Fibroblast of skin of left biceps (primary cell): ENCODE data around the gene CNPY3.
A peak's percentile ranks its signal among the peaks of the same experiment; 100 is the strongest.
"Not testable (repeated sequence)": the region's sequence is repeated elsewhere in the genome, so short reads cannot be mapped to it uniquely, and the experiment has no call there.

Experiments used
- DNase-seq, 2 experiments: peaks; one replicate each; pipeline ENCODE4 v3.0.0-alpha.2; 2013; ENCODE audit warnings: low read depth in 2 of 2

CNPY3 gene

GRCh38 chr6:42928986-42929820, at the start of gene CNPY3:
CNPY3 (plus strand) TSS chr6:42929480; CDS start chr6:42929571, 91 bp downstream.
- DNase-seq = peak; percentile 90 to 91

GRCh38 chr6:42880240-42880817, 49.0 kb upstream of the CNPY3 start:
- not testable (repeated sequence) for DNase-seq

- DNase-seq = not testable (repeated sequence)
Observed at GRCh38 chr6:42880871-42881270, 48.4 kb upstream of the CNPY3 start.

GRCh38 chr6:42885702-42886101, 43.6 kb upstream of the CNPY3 start:
- DNase-seq = no peak

GRCh38 chr6:42888201-42888600, 41.1 kb upstream of the CNPY3 start:
- DNase-seq = not testable (repeated sequence)

- DNase-seq = no peak
Observed at GRCh38 chr6:42889815-42890214, 39.5 kb upstream of the CNPY3 start.

- peak; percentile 91 to 93 for DNase-seq
Observed at GRCh38 chr6:42890311-42891198, 38.7 kb upstream of the CNPY3 start.

GRCh38 chr6:42891199-42891722, 38.0 kb upstream of the CNPY3 start:
- no peak for DNase-seq

GRCh38 chr6:42894041-42894828, 35.0 kb upstream of the CNPY3 start:
- not testable (repeated sequence) for DNase-seq

- no peak for DNase-seq
Observed at GRCh38 chr6:42896178-42896719, 33.0 kb upstream of the CNPY3 start.

- no peak for DNase-seq
Observed at GRCh38 chr6:42898891-42899361, 30.4 kb upstream of the CNPY3 start.

- DNase-seq = no peak
Observed at GRCh38 chr6:42899871-42900270, 29.4 kb upstream of the CNPY3 start.

- peak; percentile 47 to 50 for DNase-seq
Observed at GRCh38 chr6:42901538-42901957, 27.7 kb upstream of the CNPY3 start.

- not testable (repeated sequence) for DNase-seq
Observed at GRCh38 chr6:42902429-42903263, 26.6 kb upstream of the CNPY3 start.

- no peak for DNase-seq
Observed at GRCh38 chr6:42904467-42904866, 24.8 kb upstream of the CNPY3 start.

- DNase-seq = no peak
Observed at GRCh38 chr6:42907336-42907735, 21.9 kb upstream of the CNPY3 start.

- no peak for DNase-seq
Observed at GRCh38 chr6:42909835-42910234, 19.4 kb upstream of the CNPY3 start.

GRCh38 chr6:42911171-42912021, 17.9 kb upstream of the CNPY3 start:
- DNase-seq = no peak

GRCh38 chr6:42914546-42914945, 14.7 kb upstream of the CNPY3 start:
- no peak for DNase-seq
